GM12878 (cell line): ENCODE results near the gene KDM1B. TPM values are rescaled to one million over a fixed set of nuclear protein-coding genes. Genes with fewer than 3 reads are reported as not detected.

Experiments
- ATF7 ChIP-seq: fragments of 450-650 bp; IDR thresholded peaks from 2 replicates; pipeline ENCODE4 v1.6.1; 2016; ENCODE audit warnings: low read depth, mild to moderate bottlenecking
- BRCA1 ChIP-seq: IDR thresholded peaks from 2 replicates; pipeline ENCODE4 v1.6.1; 2011; ENCODE audit warnings: low read depth, low read length, improper control_type of control experiment
- CBX3 ChIP-seq: fragments of 200-600 bp; sonication (generic); IDR thresholded peaks from 2 replicates; pipeline ENCODE4 v1.6.1; 2016; ENCODE audit warnings: low read depth, borderline replicate concordance
- CHD2 ChIP-seq: IDR thresholded peaks from 2 replicates; pipeline ENCODE4 v1.6.1; 2011; ENCODE audit warnings: low read depth, low read length, improper control_type of control experiment, borderline replicate concordance
- DPF2 ChIP-seq: fragments of 450-650 bp; IDR thresholded peaks from 2 replicates; pipeline ENCODE4 v1.6.1; 2017; ENCODE audit warnings: mild to moderate bottlenecking
- ESRRA ChIP-seq: IDR thresholded peaks from 2 replicates; pipeline ENCODE4 v1.6.1; 2012; ENCODE audit warnings: mild to moderate bottlenecking, low read length, improper control_type of control experiment
- FOXK2 ChIP-seq: fragments of 450-650 bp; IDR thresholded peaks from 2 replicates; pipeline ENCODE4 v1.6.1; 2017; ENCODE audit warnings: mild to moderate bottlenecking, moderate library complexity
- HCFC1 ChIP-seq: fragments of 150-350 bp; IDR thresholded peaks from 2 replicates; pipeline ENCODE4 v1.6.1; 2014; ENCODE audit warnings: low read length
- MLLT1 ChIP-seq: fragments of 450-650 bp; IDR thresholded peaks from 2 replicates; pipeline ENCODE4 v1.6.1; 2016; ENCODE audit warnings: mild to moderate bottlenecking
- NBN ChIP-seq: fragments of 450-650 bp; IDR thresholded peaks from 2 replicates; pipeline ENCODE4 v1.6.1; 2016
- NKRF ChIP-seq: fragments of 450-650 bp; conservative IDR thresholded peaks from 2 replicates; pipeline ENCODE4 v1.6.1; 2017; ENCODE audit warnings: mild to moderate bottlenecking, moderate library complexity
- PKNOX1 ChIP-seq: fragments of 450-650 bp; IDR thresholded peaks from 2 replicates; pipeline ENCODE4 v1.6.1; 2016; ENCODE audit warnings: mild to moderate bottlenecking
- POLR2A ChIP-seq: IDR thresholded peaks from 2 replicates; pipeline ENCODE4 v1.6.1; 2011; ENCODE audit warnings: low read depth, mild to moderate bottlenecking, low read length
- POLR2AphosphoS2 ChIP-seq: IDR thresholded peaks from 2 replicates; pipeline ENCODE4 v1.6.1; 2011; ENCODE audit warnings: low read depth, mild to moderate bottlenecking, low read length, improper control_type of control experiment, moderate library complexity
- RELA ChIP-seq: fragments of 450-650 bp; IDR thresholded peaks from 2 replicates; pipeline ENCODE4 v1.8.0; 2014; ENCODE audit warnings: borderline replicate concordance; ENCODE audit not compliant: partially characterized antibody
- RUNX3 ChIP-seq: IDR thresholded peaks from 2 replicates; pipeline ENCODE4 v1.6.1; 2012; ENCODE audit warnings: low read length, inconsistent platforms
- SREBF2 ChIP-seq: IDR thresholded peaks from 2 replicates; pipeline ENCODE4 v1.6.1; 2012; ENCODE audit warnings: mild to moderate bottlenecking, low read length
- TBL1XR1 ChIP-seq: IDR thresholded peaks from 2 replicates; pipeline ENCODE4 v1.6.1; 2012; ENCODE audit warnings: low read depth, low read length, improper control_type of control experiment
- ZBTB11 ChIP-seq: fragments of 450-650 bp; formaldehyde crosslinking; IDR thresholded peaks from 2 replicates; pipeline ENCODE4 v1.5.0; 2022; ENCODE audit warnings: mild to moderate bottlenecking, missing genetic modification characterization
- ZNF592 ChIP-seq: fragments of 450-650 bp; IDR thresholded peaks from 2 replicates; pipeline ENCODE4 v1.6.1; 2017; ENCODE audit warnings: mild to moderate bottlenecking, moderate library complexity
- ZZZ3 ChIP-seq: IDR thresholded peaks from 2 replicates; pipeline ENCODE4 v1.6.1; 2011; ENCODE audit warnings: low read depth; ENCODE audit not compliant: control insufficient read depth, insufficient read length
- polyA plus RNA-seq, 11 experiments: library from polyadenylated mRNA; depleted of rRNA in 4 of 11; unstranded in 6 of 11; stranded (reverse) in 5 of 11; fragments of >200 nt; fragmentation: Nextera tagmentation in 4 of 11; fragmentation: Illumina TruSeq in 1 of 11; extraction: Ambion mirVana in 4 of 11; extraction: Trizol in 1 of 11; gene quantifications; 1 replicate in 1 of 11; 2 replicates in 10 of 11; pipeline versions ENCODE4 v1.2.1 to v1.2.3, GENCODE V29; 2011 to 2016; ENCODE audit warnings: inconsistent platforms in 2 of 11, missing spikeins in 2 of 11, low read depth in 1 of 11
- total RNA-seq, 4 experiments: library from RNA; depleted of rRNA in 3 of 4; stranded (reverse); fragments of >200 nt in 3 of 4; fragmentation: Illumina TruSeq in 1 of 4; extraction: Trizol in 1 of 4; gene quantifications; 2 replicates each; pipeline versions ENCODE4 v1.2.1 to v1.2.3, GENCODE V29; 2013 to 2021

The KDM1B gene
- total and polyA plus RNA-seq, 10 of the 15 experiments (the other 5 are each of a cell fraction or from before 2014, with no cell fraction given): 1.7 to 22.5 (median 13.9) TPM

GRCh38 chr6:18211338-18211737 is 56.1 kb downstream of the KDM1B start (continued):
- TF ChIP-seq NKRF (peak; percentile 48; the same call in 1 of the 2 replicates), HCFC1 (no peak), RELA (no peak), POLR2AphosphoS2 (no peak), TBL1XR1 (no peak), ESRRA (no peak), ZZZ3 (no peak), SREBF2 (no peak), CHD2 (peak; percentile 46; the same call in 1 of the 2 replicates), NBN (peak; percentile 81; the same call in 1 of the 2 replicates), FOXK2 (peak; percentile 55; the same call in 1 of the 2 replicates), ZNF592 (no peak), PKNOX1 (no peak), DPF2 (peak; percentile 81), POLR2A (peak; percentile 68), MLLT1 (peak; percentile 76), CBX3 (no peak), ATF7 (peak; percentile 49; the same call in 1 of the 2 replicates), ZBTB11 (CRISPR knock-in tag) (no peak), BRCA1 (no peak), RUNX3 (peak; percentile 98)
